ENCODE results near the gene DYRK1A.
A peak's percentile ranks its signal among the peaks of the same experiment; 100 is the strongest.

DYRK1A gene

GRCh38 chr21:37369307-37369854, 2.8 kb downstream of the DYRK1A start:
- DNase-seq (ENCODE audit: low spot score), result no peak
- in situ Hi-C loops (cut with MboI; ENCODE audit: low sequenced_read_pairs, unreplicated experiment), result no loop called here
- no peak for TF ChIP-seq CTCF (IDR thresholded peaks at IDR 0.05; ENCODE audit: borderline replicate concordance, control extremely low read depth, extremely low read depth, insufficient read depth, missing control alignments)

- DNase-seq (ENCODE audit: low spot score), result peak; percentile 41
- no peak for TF ChIP-seq CTCF (IDR thresholded peaks at IDR 0.05; ENCODE audit: borderline replicate concordance, control extremely low read depth, extremely low read depth, insufficient read depth, missing control alignments)
- in situ Hi-C loops (cut with MboI; ENCODE audit: low sequenced_read_pairs, unreplicated experiment), result no loop called here
Observed at GRCh38 chr21:37370152-37371040, 3.8 kb downstream of the DYRK1A start.

- no peak for DNase-seq (ENCODE audit: low spot score)
- no peak for TF ChIP-seq CTCF (IDR thresholded peaks at IDR 0.05; ENCODE audit: borderline replicate concordance, control extremely low read depth, extremely low read depth, insufficient read depth, missing control alignments)
- in situ Hi-C loops (cut with MboI; ENCODE audit: low sequenced_read_pairs, unreplicated experiment), result no loop called here
Observed at GRCh38 chr21:37371041-37371397, 4.4 kb downstream of the DYRK1A start.

- in situ Hi-C loops (cut with MboI; ENCODE audit: low sequenced_read_pairs, unreplicated experiment), result no loop called here
- TF ChIP-seq CTCF (IDR thresholded peaks at IDR 0.05; ENCODE audit: borderline replicate concordance, control extremely low read depth, extremely low read depth, insufficient read depth, missing control alignments), result no peak
Observed at GRCh38 chr21:37372127-37372731, 5.7 kb downstream of the DYRK1A start.

DNA sequence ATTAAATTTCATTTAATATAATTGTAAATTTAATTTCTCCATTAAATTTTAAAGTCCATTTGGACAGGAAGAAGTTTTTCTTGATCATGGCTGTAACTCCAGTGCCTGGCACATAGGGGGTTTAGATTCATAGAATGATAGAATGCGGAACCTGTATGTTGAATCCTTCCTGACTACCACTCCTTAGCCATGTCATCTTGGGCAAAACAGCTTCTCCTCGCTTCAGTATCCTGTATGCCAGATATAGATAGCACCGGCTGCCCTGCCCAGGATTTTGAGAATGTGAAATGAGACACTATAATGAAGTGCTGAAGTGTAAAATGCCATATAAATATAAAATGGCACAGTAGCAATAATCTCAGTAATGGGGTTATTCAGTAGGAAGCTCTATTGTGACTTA, 6.4 kb downstream of the DYRK1A start:
- TF ChIP-seq CTCF (IDR thresholded peaks at IDR 0.05; ENCODE audit: borderline replicate concordance, control extremely low read depth, extremely low read depth, insufficient read depth, missing control alignments), result no peak
- in situ Hi-C loops (cut with MboI; ENCODE audit: low sequenced_read_pairs, unreplicated experiment), result no loop called here
- no peak for DNase-seq (ENCODE audit: low spot score)

More at GRCh38 chr21:37372127-37372731, 5.7 kb downstream of the DYRK1A start:
- DNase-seq (ENCODE audit: low spot score), result no peak

DNA sequence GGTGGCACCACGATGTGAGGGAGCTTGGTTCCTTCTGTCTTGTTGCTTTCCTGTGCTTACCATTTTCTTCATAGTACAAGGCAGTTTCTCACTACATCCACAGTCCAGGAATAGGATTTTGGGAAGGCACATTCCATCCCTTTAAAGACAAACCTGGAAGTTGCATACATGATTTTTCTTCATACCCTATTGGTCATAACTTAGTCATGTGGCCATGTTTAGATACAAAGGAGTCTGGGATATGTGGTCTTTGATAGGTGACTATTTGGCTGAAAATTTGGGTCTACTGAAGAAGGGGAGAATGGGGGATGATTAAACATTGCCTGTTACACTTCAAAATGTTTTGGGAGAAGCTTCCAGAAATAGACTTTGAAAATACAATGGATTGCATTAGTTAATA, 7.0 kb downstream of the DYRK1A start:
- no peak for DNase-seq (ENCODE audit: low spot score)
- in situ Hi-C loops (cut with MboI; ENCODE audit: low sequenced_read_pairs, unreplicated experiment), result no loop called here
- no peak for TF ChIP-seq CTCF (IDR thresholded peaks at IDR 0.05; ENCODE audit: borderline replicate concordance, control extremely low read depth, extremely low read depth, insufficient read depth, missing control alignments)
